Measurements from ENCODE around the gene ECSCR. TPM values are rescaled to one million over a fixed set of nuclear protein-coding genes. Genes with fewer than 3 reads are reported as not detected.

The ECSCR gene
- total and polyA plus RNA-seq, 2 donors (not counting 1 experiment from before 2014, with no cell fraction given): not detected

GRCh38 chr5:139417214-139417613, 45.3 kb downstream of the ECSCR start:
- 36% methylated on average over 2 of the region's 4 CpGs for WGBS (ENCODE audit: insufficient coverage)
- intact Hi-C loops (cut with micrococcal nuclease): no loop called here
- H3K79me2 ChIP-seq (ENCODE audit: control insufficient read depth, insufficient read depth, low read length): no peaks in the 10 kb centered on the region
- Mint-ChIP-seq H3K27ac (no peak overlapping the region), H3K4me1 (no peaks in the 10 kb centered on the region), H3K27me3 (no peaks in the 10 kb centered on the region), H3K9me3 (ENCODE audit: insufficient read depth) (no peaks in the 10 kb centered on the region), H3K4me3 (no peak overlapping the region)
- peaks cover 0 to 12% of the 10 kb centered on the region in 2 experiments for H3K36me3 ChIP-seq (replicated peaks in 1 of 2; ENCODE audit: control extremely low read depth in 1 of 2, control insufficient read depth in 1 of 2, extremely low read depth in 1 of 2, insufficient read depth in 2 of 2, low read length in 1 of 2)
- ATAC-seq (ENCODE audit: low read depth) (no peak), DNase-seq (no peak)
- no peak overlapping the region for H2AFZ ChIP-seq (ENCODE audit: insufficient read depth, low read depth, low read length, poor library complexity, severe bottlenecking)
- POLR2A ChIA-PET: no interaction called here
- H3K9ac ChIP-seq (ENCODE audit: low read length): no peak overlapping the region
- no peak overlapping the region for H3K4me2 ChIP-seq (replicated peaks; ENCODE audit: low read depth, low read length, poor library complexity, severe bottlenecking)
- H3K4me3 ChIP-seq (ENCODE audit: control extremely low read depth in 1 of 5, extremely low read depth in 1 of 5, insufficient read depth in 1 of 5, low read depth in 2 of 5, low read length in 4 of 5): no peak overlapping the region
- no peaks in the 10 kb centered on the region for H3K4me1 ChIP-seq (ENCODE audit: control insufficient read depth in 2 of 2, insufficient read depth in 2 of 2, low read length in 2 of 2)
- no peaks in the 10 kb centered on the region for H3K9me3 ChIP-seq (ENCODE audit: control extremely low read depth in 1 of 3, control insufficient read depth in 2 of 3, insufficient read depth in 1 of 3, low read length in 2 of 3)
- CTCF ChIA-PET: interaction anchor here (0.7 to 8.0 kb wide), 2 partner anchors 10 to 98 kb away, joined by 3 to 168 read pairs; no protein-coding TSS in a partner anchor
- TF ChIP-seq EZH2 (IDR thresholded peaks at IDR 0.05; ENCODE audit: borderline replicate concordance, insufficient read depth, low read depth, low read length, poor library complexity, severe bottlenecking): no peak
- TF ChIP-seq, protein P1, sequence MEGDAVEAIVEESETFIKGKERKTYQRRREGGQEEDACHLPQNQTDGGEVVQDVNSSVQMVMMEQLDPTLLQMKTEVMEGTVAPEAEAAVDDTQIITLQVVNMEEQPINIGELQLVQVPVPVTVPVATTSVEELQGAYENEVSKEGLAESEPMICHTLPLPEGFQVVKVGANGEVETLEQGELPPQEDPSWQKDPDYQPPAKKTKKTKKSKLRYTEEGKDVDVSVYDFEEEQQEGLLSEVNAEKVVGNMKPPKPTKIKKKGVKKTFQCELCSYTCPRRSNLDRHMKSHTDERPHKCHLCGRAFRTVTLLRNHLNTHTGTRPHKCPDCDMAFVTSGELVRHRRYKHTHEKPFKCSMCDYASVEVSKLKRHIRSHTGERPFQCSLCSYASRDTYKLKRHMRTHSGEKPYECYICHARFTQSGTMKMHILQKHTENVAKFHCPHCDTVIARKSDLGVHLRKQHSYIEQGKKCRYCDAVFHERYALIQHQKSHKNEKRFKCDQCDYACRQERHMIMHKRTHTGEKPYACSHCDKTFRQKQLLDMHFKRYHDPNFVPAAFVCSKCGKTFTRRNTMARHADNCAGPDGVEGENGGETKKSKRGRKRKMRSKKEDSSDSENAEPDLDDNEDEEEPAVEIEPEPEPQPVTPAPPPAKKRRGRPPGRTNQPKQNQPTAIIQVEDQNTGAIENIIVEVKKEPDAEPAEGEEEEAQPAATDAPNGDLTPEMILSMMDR (IDR thresholded peaks at IDR 0.05): no peak
- H4K20me1 ChIP-seq (ENCODE audit: control insufficient read depth, insufficient read depth, low read length, poor library complexity, severe bottlenecking): no peaks in the 10 kb centered on the region
- no peaks in the 10 kb centered on the region for H3K27me3 ChIP-seq (replicated peaks in 1 of 4; ENCODE audit: control extremely low read depth in 1 of 4, control insufficient read depth in 3 of 4, insufficient read depth in 4 of 4, low read length in 3 of 4)
- no peak overlapping the region for H3K27ac ChIP-seq (ENCODE audit: low read length in 2 of 2)

DNA sequence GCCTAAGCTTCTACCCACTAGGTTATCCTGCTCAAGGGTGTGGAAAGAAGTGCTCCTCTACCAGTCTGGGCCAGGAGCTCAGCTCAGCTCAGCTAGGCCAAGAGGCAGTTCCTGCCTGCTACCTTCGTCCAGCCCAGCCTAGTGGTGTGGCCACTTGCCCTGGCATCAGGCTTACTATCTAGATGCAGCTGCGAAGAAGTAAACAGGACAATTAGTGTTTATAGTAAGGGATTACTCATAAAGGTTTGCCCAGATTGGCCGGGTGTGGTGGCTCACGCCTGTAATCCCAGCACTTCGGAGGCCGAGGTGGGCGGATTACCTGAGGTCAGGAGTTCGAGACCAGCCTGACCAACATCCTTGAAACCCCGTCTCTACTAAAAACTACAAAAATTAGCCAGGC, 45.9 kb downstream of the ECSCR start:
- ChIA-PET POLR2A (no interaction called here), CTCF (no interaction called here)

More for the DNA sequence above, 45.9 kb downstream of the ECSCR start:
- Histone ChIP-seq H3K4me2 (replicated peaks; ENCODE audit: low read depth, low read length, poor library complexity, severe bottlenecking) (no peak overlapping the region), H4K20me1 (ENCODE audit: control insufficient read depth, insufficient read depth, low read length, poor library complexity, severe bottlenecking) (no peaks in the 10 kb centered on the region), H3K9ac (ENCODE audit: low read length) (no peak overlapping the region), H3K36me3 (replicated peaks in 1 of 2; ENCODE audit: control extremely low read depth in 1 of 2, control insufficient read depth in 1 of 2, extremely low read depth in 1 of 2, insufficient read depth in 2 of 2, low read length in 1 of 2) (peaks cover 0 to 12% of the 10 kb centered on the region in 2 experiments), H3K4me3 (ENCODE audit: control extremely low read depth in 1 of 5, extremely low read depth in 1 of 5, insufficient read depth in 1 of 5, low read depth in 2 of 5, low read length in 4 of 5) (no peak overlapping the region), H3K27me3 (replicated peaks in 1 of 4; ENCODE audit: control extremely low read depth in 1 of 4, control insufficient read depth in 3 of 4, insufficient read depth in 4 of 4, low read length in 3 of 4) (no peaks in the 10 kb centered on the region), H3K27ac (ENCODE audit: low read length in 2 of 2) (no peak overlapping the region), H3K79me2 (ENCODE audit: control insufficient read depth, insufficient read depth, low read length) (no peaks in the 10 kb centered on the region), H3K4me1 (ENCODE audit: control insufficient read depth in 2 of 2, insufficient read depth in 2 of 2, low read length in 2 of 2) (no peaks in the 10 kb centered on the region), H2AFZ (ENCODE audit: insufficient read depth, low read depth, low read length, poor library complexity, severe bottlenecking) (no peak overlapping the region), H3K9me3 (ENCODE audit: control extremely low read depth in 1 of 3, control insufficient read depth in 2 of 3, insufficient read depth in 1 of 3, low read length in 2 of 3) (no peaks in the 10 kb centered on the region)
- WGBS (ENCODE audit: insufficient coverage): 100% methylated on average over 9 of the region's 9 CpGs
- Mint-ChIP-seq H3K27ac (no peak overlapping the region), H3K4me1 (no peaks in the 10 kb centered on the region), H3K9me3 (ENCODE audit: insufficient read depth) (no peaks in the 10 kb centered on the region), H3K27me3 (no peaks in the 10 kb centered on the region), H3K4me3 (no peak overlapping the region)
- TF ChIP-seq, protein P1 (IDR thresholded peaks at IDR 0.05): no peak
- no peak for TF ChIP-seq EZH2 (IDR thresholded peaks at IDR 0.05; ENCODE audit: borderline replicate concordance, insufficient read depth, low read depth, low read length, poor library complexity, severe bottlenecking)
- DNase-seq (no peak), ATAC-seq (ENCODE audit: low read depth) (no peak)
- intact Hi-C loops (cut with micrococcal nuclease): no loop called here

Measured in B cell (primary cell).